GM12892 (cell line): Measurements from ENCODE around the gene TEX26.

Experiments used
- POLR2A ChIP-seq: IDR thresholded peaks from 2 replicates; pipeline ENCODE4 v1.6.1; 2011; ENCODE audit warnings: low read depth, low read length, control low read depth
- POLR2AphosphoS5 ChIP-seq: IDR thresholded peaks from 2 replicates; pipeline ENCODE4 v1.6.1; 2011; ENCODE audit warnings: low read depth, low read length, control low read depth

- no peak for TF ChIP-seq POLR2A
- TF ChIP-seq POLR2AphosphoS5: no peak
These were observed 65.2 kb downstream of the TEX26 start for GRCh38 chr13:30997697-30998096.
